ENCODE results near the gene MYOD1. TPM values are rescaled to one million over a fixed set of nuclear protein-coding genes. Genes with fewer than 3 reads are reported as not detected.

Gene MYOD1
- total RNA-seq, 1 donor from 2014 or later = not detected

- intact Hi-C loops (cut with micrococcal nuclease) = no loop called here
These were observed 28.0 kb downstream of the MYOD1 start for GRCh38 chr11:17747131-17747955.

GRCh38 chr11:17748044-17748443, 28.7 kb downstream of the MYOD1 start:
- Mint-ChIP-seq H3K4me1 (no peaks in the 10 kb centered on the region), H3K4me3 (no peak overlapping the region), H3K27me3 (peaks cover 6% of the 10 kb centered on the region), H3K9me3 (no peaks in the 10 kb centered on the region), H3K27ac (no peak overlapping the region), H3K36me3 (ENCODE audit: low read depth) (no peaks in the 10 kb centered on the region)
- ATAC-seq (ENCODE audit: low read depth) (no peak), DNase-seq (no peak)
- ChIA-PET CTCF (no interaction called here), POLR2A (no interaction called here)
- intact Hi-C loops (cut with micrococcal nuclease) = no loop called here
- TF ChIP-seq CTCF (IDR thresholded peaks at IDR 0.05) = no peak

More at GRCh38 chr11:17747131-17747955, 28.0 kb downstream of the MYOD1 start:
- H3K4me3 Mint-ChIP-seq = no peak overlapping the region
- H3K27ac Mint-ChIP-seq = no peak overlapping the region
- H3K4me1 Mint-ChIP-seq = no peaks in the 10 kb centered on the region
- no peaks in the 10 kb centered on the region for H3K9me3 Mint-ChIP-seq
- ATAC-seq (ENCODE audit: low read depth) (no peak), DNase-seq (no peak)
- POLR2A ChIA-PET = no interaction called here
- H3K27me3 Mint-ChIP-seq = peaks cover 6% of the 10 kb centered on the region
- CTCF ChIA-PET = no interaction called here
- H3K36me3 Mint-ChIP-seq (ENCODE audit: low read depth) = no peaks in the 10 kb centered on the region
- no peak for TF ChIP-seq CTCF (IDR thresholded peaks at IDR 0.05)

- ChIA-PET POLR2A (no interaction called here), CTCF (no interaction called here)
- no peaks in the 10 kb centered on the region for H3K4me1 Mint-ChIP-seq
- H3K27me3 Mint-ChIP-seq = peaks cover 6% of the 10 kb centered on the region
- H3K4me3 Mint-ChIP-seq = no peak overlapping the region
- intact Hi-C loops (cut with micrococcal nuclease) = no loop called here
- H3K36me3 Mint-ChIP-seq (ENCODE audit: low read depth) = no peaks in the 10 kb centered on the region
- H3K9me3 Mint-ChIP-seq = no peaks in the 10 kb centered on the region
- ATAC-seq (ENCODE audit: low read depth) (no peak), DNase-seq (no peak)
- no peak overlapping the region for H3K27ac Mint-ChIP-seq
- no peak for TF ChIP-seq CTCF (IDR thresholded peaks at IDR 0.05)
These were observed 29.7 kb downstream of the MYOD1 start for GRCh38 chr11:17748761-17749721.

- CTCF ChIA-PET = no interaction called here
- Mint-ChIP-seq H3K36me3 (ENCODE audit: low read depth) (no peaks in the 10 kb centered on the region), H3K27me3 (peaks cover 10% of the 10 kb centered on the region), H3K27ac (no peak overlapping the region), H3K4me1 (no peaks in the 10 kb centered on the region), H3K9me3 (no peaks in the 10 kb centered on the region), H3K4me3 (no peak overlapping the region)
- ATAC-seq (ENCODE audit: low read depth) (no peak), DNase-seq (no peak)
- intact Hi-C loops (cut with micrococcal nuclease) = no loop called here
- POLR2A ChIA-PET = no interaction called here
- TF ChIP-seq CTCF (IDR thresholded peaks at IDR 0.05) = no peak
These were observed 30.8 kb downstream of the MYOD1 start for GRCh38 chr11:17750013-17750800.

Data from activated B cell treated with CpG ODN at 0.5 μM for 24 hours (primary cell).